SH-SY5Y (cell line): ENCODE measurements around the gene XIAP.

Source experiments
- GATA2 ChIP-seq: IDR thresholded peaks from 2 replicates; pipeline ENCODE4 v1.6.1; 2011; ENCODE audit warnings: mild to moderate bottlenecking, low read depth, low read length
- GATA3 ChIP-seq: IDR thresholded peaks from 2 replicates; pipeline ENCODE4 v1.6.1; 2011; ENCODE audit warnings: low read depth, mild to moderate bottlenecking, low read length, moderate library complexity

DNA sequence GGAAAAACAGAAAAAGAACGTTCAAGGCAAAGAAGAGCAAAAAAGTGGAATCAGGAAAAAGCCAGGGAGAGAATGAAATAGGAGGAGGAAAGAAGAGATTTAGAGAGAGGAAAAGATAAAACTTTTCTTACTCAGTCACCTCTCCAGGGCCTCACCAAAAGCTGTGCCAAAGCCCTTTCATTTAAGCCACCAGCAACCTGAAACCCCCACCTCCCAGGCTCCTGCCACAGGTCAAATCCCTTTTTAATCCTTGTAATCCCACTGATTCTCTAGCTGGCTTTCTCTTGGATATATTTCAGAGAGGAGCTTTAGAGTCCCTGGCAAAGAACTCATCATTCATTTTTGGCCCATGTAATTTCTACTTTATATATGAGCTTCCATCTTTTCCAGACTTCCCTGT, 25.7 kb upstream of the XIAP start:
- TF ChIP-seq GATA2: no peak
- TF ChIP-seq GATA3: no peak
